Endothelial cell of umbilical vein (primary cell): ENCODE data around the gene SGCD. TPM values are rescaled to one million over a fixed set of nuclear protein-coding genes. Genes with fewer than 3 reads are reported as not detected.

ENCODE experiments used
- BruUV-seq: library from RNA; stranded (reverse); fragments of 400-500 nt; replicated peaks from 2 replicates; lab custom pipeline; 2021; lab: Mats Ljungman, UMichigan
- CTCF ChIA-PET: fragments of 300-600, 350-600 bp; sonication (Branson Sonifier 250); formaldehyde crosslinking; loops from one replicate; lab custom pipeline; 2021; ENCODE audit warnings: antibody characterized with exemption, inconsistent platforms; lab: Charles Lee
- POLR2A ChIA-PET: fragments of 300-600, 350-600 bp; sonication (Branson Sonifier 250); formaldehyde crosslinking; loops from one replicate; lab custom pipeline; 2021; ENCODE audit warnings: antibody characterized with exemption, inconsistent platforms; lab: Charles Lee
- DNase-seq: peaks from one replicate; pipeline ENCODE4 v3.0.0-alpha.2; 2011; ENCODE audit warnings: low read depth, low spot score
- FAIRE-seq: peaks from 2 replicates; lab custom pipeline; 2011; peaks lifted over from hg19 to GRCh38; lab: Jason Lieb, UNC
- H2AFZ ChIP-seq: 2 replicates; pipeline ENCODE4 v1.6.0; 2012; ENCODE audit warnings: low read depth, low read length, control low read depth, inconsistent platforms
- H3K27ac ChIP-seq: 2 replicates; pipeline ENCODE4 v1.5.1; 2011; ENCODE audit warnings: low read depth, mild to moderate bottlenecking, control low read depth, low read length, moderate library complexity; ENCODE audit not compliant: insufficient read depth
- H3K27me3 ChIP-seq, 2 experiments: 2 replicates each; pipeline versions ENCODE4 v1.6.0 to v1.6.1; 2011; ENCODE audit warnings: low read length in 2 of 2, mixed read lengths in 1 of 2; ENCODE audit not compliant: control insufficient read depth in 2 of 2, insufficient read depth in 2 of 2
- H3K36me3 ChIP-seq, 2 experiments: 2 replicates in 1 of 2; 3 replicates in 1 of 2; pipeline ENCODE4 v1.5.1; 2011; ENCODE audit warnings: low read length in 2 of 2, mild to moderate bottlenecking in 1 of 2, moderate library complexity in 1 of 2; ENCODE audit not compliant: control insufficient read depth in 2 of 2, insufficient read depth in 2 of 2; ENCODE audit errors: extremely low read depth in 1 of 2
- H3K4me1 ChIP-seq: 3 replicates; pipeline ENCODE4 v1.5.1; 2011; ENCODE audit warnings: mild to moderate bottlenecking, low read length; ENCODE audit not compliant: control insufficient read depth, insufficient read depth; ENCODE audit errors: extremely low read depth
- H3K4me2 ChIP-seq: 2 replicates; pipeline ENCODE4 v1.6.1; 2011; ENCODE audit warnings: low read length, control low read depth, mixed read lengths; ENCODE audit not compliant: insufficient read depth
- H3K4me3 ChIP-seq, 3 experiments: fragments of 200-600 bp in 1 of 3; sonication (generic), shearing (Covaris generic) in 1 of 3; replicated peaks in 1 of 3; 2 replicates each; pipeline ENCODE4 v1.5.1; 2011 to 2016; ENCODE audit warnings: control low read depth in 3 of 3, low read length in 3 of 3, mild to moderate bottlenecking in 2 of 3, inconsistent platforms in 1 of 3, low read depth in 1 of 3, moderate library complexity in 1 of 3; ENCODE audit not compliant: insufficient read depth in 1 of 3
- H3K79me2 ChIP-seq: 2 replicates; pipeline ENCODE4 v1.6.0; 2012; ENCODE audit warnings: low read length, inconsistent platforms; ENCODE audit not compliant: control insufficient read depth, insufficient read depth
- H3K9ac ChIP-seq: replicated peaks from 2 replicates; pipeline ENCODE3; 2011; ENCODE audit warnings: low read length, control low read depth; ENCODE audit not compliant: insufficient read depth; ENCODE audit errors: extremely low read depth
- H3K9me1 ChIP-seq: replicated peaks from 3 replicates; pipeline ENCODE4 v1.6.0; 2011; ENCODE audit warnings: mild to moderate bottlenecking, low read length; ENCODE audit not compliant: control insufficient read depth, insufficient read depth; ENCODE audit errors: extremely low read depth
- H3K9me3 ChIP-seq: replicated peaks from 2 replicates; pipeline ENCODE4 v1.5.1; 2012; ENCODE audit warnings: low read length, inconsistent platforms; ENCODE audit not compliant: control insufficient read depth, insufficient read depth
- H4K20me1 ChIP-seq: replicated peaks from 2 replicates; pipeline ENCODE3; 2011; ENCODE audit warnings: mild to moderate bottlenecking, low read length; ENCODE audit not compliant: control insufficient read depth, insufficient read depth; ENCODE audit errors: extremely low read depth
- EZH2 ChIP-seq: IDR thresholded peaks from 2 replicates; pipeline ENCODE4 v1.6.1; 2012; ENCODE audit warnings: borderline replicate concordance, low read depth, mild to moderate bottlenecking, moderate library complexity, low read length, inconsistent platforms; ENCODE audit not compliant: severe bottlenecking
- FOS ChIP-seq: IDR thresholded peaks from 2 replicates; pipeline ENCODE4 v1.6.1; 2011; ENCODE audit warnings: mild to moderate bottlenecking, low read length, moderate library complexity, borderline replicate concordance; ENCODE audit not compliant: insufficient read depth
- GATA2 ChIP-seq: IDR thresholded peaks from 2 replicates; pipeline ENCODE4 v1.7.0; 2011; ENCODE audit warnings: low read depth, mild to moderate bottlenecking, moderate library complexity, mixed read lengths, low read length; ENCODE audit not compliant: insufficient read length, insufficient read depth
- JUN ChIP-seq: IDR thresholded peaks from 2 replicates; pipeline ENCODE4 v1.6.1; 2011; ENCODE audit warnings: borderline replicate concordance, low read depth; ENCODE audit not compliant: insufficient read length, insufficient read depth
- MYC ChIP-seq: IDR thresholded peaks from one replicate; pipeline ENCODE4 v1.6.1; 2011; ENCODE audit warnings: mild to moderate bottlenecking, low read depth, low read length
- POLR2A ChIP-seq: IDR thresholded peaks from 2 replicates; pipeline ENCODE4 v1.6.1; 2012; ENCODE audit warnings: low read depth, mild to moderate bottlenecking, control low read depth, low read length
- POLR2AphosphoS5 ChIP-seq: IDR thresholded peaks from 2 replicates; pipeline ENCODE4 v1.6.1; 2012; ENCODE audit warnings: low read depth, mild to moderate bottlenecking, control low read depth, low read length, moderate library complexity; ENCODE audit not compliant: insufficient read depth
- dilution Hi-C: fragments of 300-500 bp; cut with MboI; formaldehyde crosslinking; loops from one replicate; pipeline ENCODE4 v1.15.0; 2019; ENCODE audit warnings: low sequenced_read_pairs; ENCODE audit not compliant: extremely low pct_ligation_motif_present
- intact Hi-C: fragments of 100-400 bp; cut with micrococcal nuclease; formaldehyde crosslinking; loops from one replicate; pipeline ENCODE4 v1.10.0; 2022
- polyA plus RNA-seq, 4 experiments: library from polyadenylated mRNA; depleted of rRNA in 3 of 4; stranded (reverse) in 3 of 4; unstranded in 1 of 4; fragments of >200 nt; gene quantifications; 2 replicates each; pipeline versions ENCODE4 v1.2.1 to v1.2.3, GENCODE V29; 2011 to 2012; ENCODE audit warnings: missing spikeins in 1 of 4
- total RNA-seq: library from RNA; stranded (reverse); gene quantifications from 2 replicates; pipeline ENCODE4 v1.2.3, GENCODE V29; 2021
- TF ChIP-seq, protein P1 (sequence below): IDR thresholded peaks from 2 replicates; pipeline ENCODE4 v1.6.1; 2011; ENCODE audit not compliant: insufficient read depth, insufficient read length
- TF ChIP-seq, protein P2 (sequence below), 2 donors: IDR thresholded peaks; 1 replicate in 1 of 2; 2 replicates in 1 of 2; pipeline ENCODE4 v1.5.1; 2011; ENCODE audit warnings: low read length in 2 of 2, mild to moderate bottlenecking in 2 of 2, moderate library complexity in 2 of 2, control low read depth in 1 of 2, inconsistent platforms in 1 of 2, low read depth in 1 of 2; ENCODE audit not compliant: insufficient read depth in 1 of 2; ENCODE audit errors: extremely low read depth in 1 of 2

The SGCD gene
- total and polyA plus RNA-seq, 2 donors (not counting 3 experiments of a cell fraction or from before 2014, with no cell fraction given), result not detected

DNA sequence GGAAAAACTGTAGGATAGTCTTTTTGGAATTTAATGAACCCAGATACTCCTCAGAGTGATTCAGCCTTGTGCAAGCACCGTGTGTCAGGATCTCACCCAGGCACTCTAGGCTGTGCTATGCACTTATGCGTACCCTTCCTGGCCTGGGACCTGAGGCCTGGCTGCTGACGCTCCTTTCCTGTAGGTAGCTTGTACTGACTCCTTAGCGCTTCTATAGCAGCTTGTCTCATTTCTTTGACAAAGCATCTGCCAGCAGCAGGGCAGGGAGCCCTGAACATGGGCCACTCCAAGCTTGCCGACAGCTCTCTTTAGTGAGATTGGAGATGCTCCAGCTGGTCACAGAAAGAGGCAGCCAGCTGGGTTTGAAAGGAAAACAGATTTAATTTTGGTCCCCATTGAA lies 147.3 kb downstream of the SGCD start:
- intact Hi-C loops, result no loop called here
- no peaks in the 10 kb centered on the region for H3K4me1 ChIP-seq

DNA sequence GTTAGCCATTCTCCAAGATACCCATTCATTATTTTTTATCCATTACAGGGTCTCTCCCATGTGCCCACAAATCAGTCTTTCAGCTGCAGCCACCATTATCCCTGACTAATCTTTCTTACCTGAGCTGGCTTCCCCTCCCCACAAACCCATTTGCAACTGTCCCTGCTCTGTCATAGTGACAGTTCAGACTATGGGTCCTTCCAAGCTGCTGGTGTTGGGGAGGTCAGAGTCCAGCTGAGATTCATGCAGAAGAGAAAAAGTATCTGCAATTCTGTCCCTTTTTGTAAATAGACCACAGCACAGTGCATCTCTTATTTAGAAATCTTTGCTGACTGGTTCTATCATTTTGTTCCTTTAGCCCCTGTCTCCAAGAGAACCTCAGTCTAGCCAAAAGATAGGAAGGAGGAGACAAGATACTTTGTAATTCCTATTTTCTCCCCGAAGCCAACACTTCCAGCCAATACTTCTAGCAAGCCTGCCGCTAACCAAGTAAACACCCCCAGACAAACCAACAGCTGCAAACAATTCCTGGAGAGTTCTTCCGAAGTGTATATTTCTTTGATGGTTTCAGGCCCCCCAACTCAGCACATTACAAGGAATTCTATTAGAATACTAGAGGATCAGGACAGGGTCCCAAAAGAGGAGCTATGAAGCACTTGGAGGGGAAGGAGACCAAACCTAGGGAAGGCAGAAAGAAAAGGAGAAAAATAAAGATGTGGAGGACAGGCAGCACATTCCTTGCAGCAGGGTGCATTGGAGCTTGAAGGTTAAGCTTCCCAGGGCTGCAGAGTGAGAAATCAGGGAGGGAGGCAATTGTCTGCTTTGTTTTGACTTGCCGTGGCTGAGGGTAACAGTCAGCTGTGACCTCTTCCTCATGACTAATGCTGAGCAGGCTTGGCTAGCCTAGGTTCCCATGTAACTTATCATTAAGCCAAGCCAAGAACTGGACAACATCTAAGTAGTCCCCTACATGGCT lies 148.5 kb downstream of the SGCD start:
- TF ChIP-seq GATA2, result no peak
- TF ChIP-seq FOS, result no peak
- TF ChIP-seq MYC, result no peak
- TF ChIP-seq, protein P1, sequence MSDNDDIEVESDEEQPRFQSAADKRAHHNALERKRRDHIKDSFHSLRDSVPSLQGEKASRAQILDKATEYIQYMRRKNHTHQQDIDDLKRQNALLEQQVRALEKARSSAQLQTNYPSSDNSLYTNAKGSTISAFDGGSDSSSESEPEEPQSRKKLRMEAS, result no peak
- TF ChIP-seq POLR2A, result no peak
- no peak for TF ChIP-seq JUN
- TF ChIP-seq POLR2AphosphoS5, result no peak
- TF ChIP-seq EZH2, result no peak
- TF ChIP-seq, protein P2, sequence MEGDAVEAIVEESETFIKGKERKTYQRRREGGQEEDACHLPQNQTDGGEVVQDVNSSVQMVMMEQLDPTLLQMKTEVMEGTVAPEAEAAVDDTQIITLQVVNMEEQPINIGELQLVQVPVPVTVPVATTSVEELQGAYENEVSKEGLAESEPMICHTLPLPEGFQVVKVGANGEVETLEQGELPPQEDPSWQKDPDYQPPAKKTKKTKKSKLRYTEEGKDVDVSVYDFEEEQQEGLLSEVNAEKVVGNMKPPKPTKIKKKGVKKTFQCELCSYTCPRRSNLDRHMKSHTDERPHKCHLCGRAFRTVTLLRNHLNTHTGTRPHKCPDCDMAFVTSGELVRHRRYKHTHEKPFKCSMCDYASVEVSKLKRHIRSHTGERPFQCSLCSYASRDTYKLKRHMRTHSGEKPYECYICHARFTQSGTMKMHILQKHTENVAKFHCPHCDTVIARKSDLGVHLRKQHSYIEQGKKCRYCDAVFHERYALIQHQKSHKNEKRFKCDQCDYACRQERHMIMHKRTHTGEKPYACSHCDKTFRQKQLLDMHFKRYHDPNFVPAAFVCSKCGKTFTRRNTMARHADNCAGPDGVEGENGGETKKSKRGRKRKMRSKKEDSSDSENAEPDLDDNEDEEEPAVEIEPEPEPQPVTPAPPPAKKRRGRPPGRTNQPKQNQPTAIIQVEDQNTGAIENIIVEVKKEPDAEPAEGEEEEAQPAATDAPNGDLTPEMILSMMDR (IDR thresholded peaks at IDR 0.05; ENCODE audit: extremely low read depth in 1 of 2, insufficient read depth in 1 of 2, low read depth in 1 of 2, low read length in 2 of 2), result no peak
- Histone ChIP-seq H3K4me2 (no peak overlapping the region), H4K20me1 (no peaks in the 10 kb centered on the region), H3K4me1 (no peaks in the 10 kb centered on the region), H3K9ac (no peak overlapping the region), H2AFZ (no peak overlapping the region), H3K36me3 (no peaks in the 10 kb centered on the region), H3K79me2 (no peaks in the 10 kb centered on the region), H3K27ac (no peak overlapping the region), H3K9me1 (no peaks in the 10 kb centered on the region), H3K9me3 (peaks cover 3% of the 10 kb centered on the region), H3K4me3 (no peak overlapping the region), H3K27me3 (no peaks in the 10 kb centered on the region)
- intact Hi-C loops, result no loop called here
- BruUV-seq, result no TSS peak
- ChIA-PET CTCF (no interaction called here), POLR2A (no interaction called here)
- DNase-seq (no peak), FAIRE-seq (no peak)
- dilution Hi-C loops, result no loop called here

More for the DNA sequence above, 147.3 kb downstream of the SGCD start:
- Histone ChIP-seq H3K27me3 (no peaks in the 10 kb centered on the region), H3K79me2 (no peaks in the 10 kb centered on the region), H4K20me1 (no peaks in the 10 kb centered on the region), H3K9ac (no peak overlapping the region), H3K4me2 (no peak overlapping the region), H3K36me3 (no peaks in the 10 kb centered on the region), H2AFZ (no peak overlapping the region), H3K9me1 (no peaks in the 10 kb centered on the region), H3K9me3 (no peaks in the 10 kb centered on the region), H3K27ac (no peak overlapping the region), H3K4me3 (no peak overlapping the region)
- ChIA-PET CTCF (no interaction called here), POLR2A (no interaction called here)
- no TSS peak for BruUV-seq
- dilution Hi-C loops, result no loop called here
- DNase-seq (no peak), FAIRE-seq (no peak)
- TF ChIP-seq POLR2AphosphoS5, result no peak
- no peak for TF ChIP-seq GATA2
- no peak for TF ChIP-seq FOS
